Hippocampal formation (tissue), 2 donors: ENCODE data around the gene CLASRP.

Experiments
- DNase-seq, 2 donors: peaks; one replicate each; lab custom pipeline; 2025; lab: John Stamatoyannopoulos, UW

The CLASRP gene

GRCh38 chr19:45086480-45086879 lies 47.6 kb downstream of the CLASRP start:
- no peak for DNase-seq

GRCh38 chr19:45087531-45087930 lies 48.7 kb downstream of the CLASRP start:
- DNase-seq, result no peak

- DNase-seq, result no peak
Observed at GRCh38 chr19:45090034-45090433, 51.2 kb downstream of the CLASRP start.

- no peak for DNase-seq
Observed at GRCh38 chr19:45090606-45091005, 51.8 kb downstream of the CLASRP start.

- peak; percentile 98 for DNase-seq
Observed at GRCh38 chr19:45091031-45091923, 52.4 kb downstream of the CLASRP start.

- peak; percentile 87 to 89 for DNase-seq
Observed at GRCh38 chr19:45092747-45093678, 54.2 kb downstream of the CLASRP start, which contains the start of gene PPP1R37. Gene PPP1R37, plus strand, starts transcription at chr19:45093179. Its CDS starts 147 bp downstream, at chr19:45093326.

- DNase-seq, result no peak
Observed at GRCh38 chr19:45094137-45094536, 55.3 kb downstream of the CLASRP start.

GRCh38 chr19:45094707-45095106 lies 55.9 kb downstream of the CLASRP start:
- DNase-seq, result no peak

- DNase-seq, result no peak
Observed at GRCh38 chr19:45095496-45096413, 56.9 kb downstream of the CLASRP start.

- no peak for DNase-seq
Observed at GRCh38 chr19:45096700-45097099, 57.9 kb downstream of the CLASRP start.

GRCh38 chr19:45097450-45097775 lies 58.6 kb downstream of the CLASRP start:
- DNase-seq, result no peak

GRCh38 chr19:45097776-45098520 lies 59.1 kb downstream of the CLASRP start:
- DNase-seq, result peak in 1 of 2 donors; percentile 31

GRCh38 chr19:45098521-45099466 lies 59.9 kb downstream of the CLASRP start:
- DNase-seq, result peak; percentile 54 to 75

GRCh38 chr19:45099467-45100191 lies 60.8 kb downstream of the CLASRP start:
- DNase-seq, result no peak

GRCh38 chr19:45100201-45100600 lies 61.4 kb downstream of the CLASRP start:
- DNase-seq, result no peak

- DNase-seq, result no peak
Observed at GRCh38 chr19:45100846-45101252, 62.0 kb downstream of the CLASRP start.

GRCh38 chr19:45101806-45102205 lies 63.0 kb downstream of the CLASRP start:
- DNase-seq, result no peak

- DNase-seq, result no peak
Observed at GRCh38 chr19:45102481-45102880, 63.6 kb downstream of the CLASRP start.

- DNase-seq, result peak in 1 of 2 donors; percentile 19
Observed at GRCh38 chr19:45103156-45103507, 64.3 kb downstream of the CLASRP start.
